ENCODE data around the gene MTUS2. TPM values are rescaled to one million over a fixed set of nuclear protein-coding genes. Genes with fewer than 3 reads are reported as not detected.

Gene MTUS2
- total and polyA plus RNA-seq, 2 of the 8 experiments (the other 6 are each of a cell fraction or from before 2014, with no cell fraction given), result 0.18 to 0.80 TPM

GRCh38 chr13:29498426-29499040 lies 678.4 kb downstream of the MTUS2 start (continued):
- no peak for TF ChIP-seq ATF2 (IDR thresholded peaks at IDR 0.05; ENCODE audit: low read length)
- no peak for TF ChIP-seq KDM1A (IDR thresholded peaks at IDR 0.05; ENCODE audit: borderline replicate concordance, low read length)
- TF ChIP-seq BCL11A (IDR thresholded peaks at IDR 0.05; ENCODE audit: low read depth in 2 of 2, low read length in 2 of 2), result no peak
- TF ChIP-seq SIRT6 (IDR thresholded peaks at IDR 0.05; ENCODE audit: low read length), result no peak
- no peak for TF ChIP-seq RAD21 (IDR thresholded peaks at IDR 0.05 in 1 of 2, conservative IDR thresholded peaks at IDR 0.05 in 1 of 2; ENCODE audit: low read depth in 2 of 2, low read length in 2 of 2)
- TF ChIP-seq USF2 (IDR thresholded peaks at IDR 0.05; ENCODE audit: low read length), result no peak
- TF ChIP-seq NRF1 (IDR thresholded peaks at IDR 0.05; ENCODE audit: low read depth, low read length), result no peak
- TF ChIP-seq SIN3A (conservative IDR thresholded peaks at IDR 0.05 in 1 of 2, IDR thresholded peaks at IDR 0.05 in 1 of 2; ENCODE audit: low read depth in 1 of 2, low read length in 2 of 2), result no peak
- TF ChIP-seq BRCA1 (IDR thresholded peaks at IDR 0.05; ENCODE audit: low read depth, low read length), result no peak
- TF ChIP-seq FOSL1 (IDR thresholded peaks at IDR 0.05; ENCODE audit: insufficient read depth, low read depth, low read length), result no peak
